GM23248 (cell line): Measurements from ENCODE around the gene CCNG2.

Experiments used
- EZH2 ChIP-seq: fragments of 200-600 bp; sonication (generic); IDR thresholded peaks from 2 replicates; pipeline ENCODE4 v1.6.1; 2018; ENCODE audit warnings: antibody characterized with exemption, mild to moderate bottlenecking; ENCODE audit not compliant: insufficient read depth, poor library complexity, severe bottlenecking
- EZH2phosphoT487 ChIP-seq: fragments of 200-600 bp; sonication (generic); IDR thresholded peaks from 2 replicates; pipeline ENCODE4 v1.6.1; 2018; ENCODE audit warnings: antibody characterized with exemption, moderate library complexity, mild to moderate bottlenecking, low read depth; ENCODE audit not compliant: insufficient read depth

GRCh38 chr4:77149789-77150188, 7.2 kb upstream of the CCNG2 start:
- TF ChIP-seq EZH2phosphoT487 (no peak), EZH2 (no peak)
